HCT116 (cell line): ENCODE results near the gene HOXC13. TPM values are rescaled to one million over a fixed set of nuclear protein-coding genes. Genes with fewer than 3 reads are reported as not detected.

Source experiments
- ATAC-seq: fragments of 200-7000 bp; cut with Tn5 transposase; 2 replicates; pipeline ENCODE4 v1.9.1; 2020; ENCODE audit warnings: mild to moderate bottlenecking, moderate library complexity
- BruUV-seq: library from RNA; stranded (reverse); fragments of 400-500 nt; replicated peaks from 2 replicates; lab custom pipeline; 2021; lab: Mats Ljungman, UMichigan
- CTCF ChIA-PET: fragments of 300-600 bp; sonication (Branson Sonifier 250); formaldehyde crosslinking; loops from one replicate; lab custom pipeline; 2021; ENCODE audit warnings: antibody characterized with exemption; lab: Charles Lee
- POLR2A ChIA-PET: fragments of 300-600, 350-600 bp; sonication (Branson Sonifier 250); formaldehyde crosslinking; loops from one replicate; lab custom pipeline; 2021; ENCODE audit warnings: antibody characterized with exemption; lab: Charles Lee
- RAD21 ChIA-PET, 2 experiments: fragments of 300-600 bp; sonication (Branson Sonifier 250); formaldehyde crosslinking; loops; one replicate each; lab custom pipeline; 2023; ENCODE audit warnings: low total read pairs in 2 of 2; ENCODE audit not compliant: uncharacterized antibody in 2 of 2, unreplicated experiment in 2 of 2, low non-redundant PET in 1 of 2; lab: Charles Lee
- DNase-seq: peaks from one replicate; pipeline ENCODE4 v3.0.0-alpha.2; 2010; ENCODE audit warnings: low read depth, low spot score
- H2AFZ ChIP-seq: fragments of 200-600 bp; shearing (Covaris generic), sonication (generic); 2 replicates; pipeline ENCODE4 v1.6.1; 2017; ENCODE audit warnings: low read depth, mixed run types, mixed read lengths, antibody characterized with exemption, low read length; ENCODE audit not compliant: poor library complexity, severe bottlenecking
- H3K27ac ChIP-seq: 2 replicates; pipeline ENCODE4 v1.5.1; 2012; ENCODE audit warnings: low read depth, low read length
- H3K27me3 ChIP-seq: fragments of 200-600 bp; sonication (generic); 2 replicates; pipeline ENCODE4 v1.6.1; 2016; ENCODE audit warnings: mixed run types, low read length, mixed read lengths; ENCODE audit not compliant: insufficient read depth
- H3K36me3 ChIP-seq, 2 experiments: fragments of 200-500 bp in 1 of 2; fragments of 200-600 bp in 1 of 2; sonication (Bioruptor generic) in 1 of 2; sonication (generic) in 1 of 2; 2 replicates each; pipeline versions ENCODE4 v1.5.1 to v1.6.1; 2014 to 2016; ENCODE audit warnings: low read length in 2 of 2, inconsistent platforms in 1 of 2, mixed read lengths in 1 of 2, mixed run types in 1 of 2; ENCODE audit not compliant: insufficient read depth in 2 of 2, control insufficient read depth in 1 of 2
- H3K4me1 ChIP-seq, 2 experiments: fragments of 200-600 bp in 1 of 2; sonication (generic) in 1 of 2; 2 replicates each; pipeline versions ENCODE4 v1.5.1 to v1.6.1; 2012 to 2017; ENCODE audit warnings: low read length in 2 of 2, inconsistent platforms in 1 of 2, mild to moderate bottlenecking in 1 of 2, mixed read lengths in 1 of 2, mixed run types in 1 of 2, moderate library complexity in 1 of 2; ENCODE audit not compliant: insufficient read depth in 2 of 2, control insufficient read depth in 1 of 2
- H3K4me2 ChIP-seq: fragments of 200-600 bp; sonication (generic); 2 replicates; pipeline ENCODE4 v1.6.1; 2017; ENCODE audit warnings: mixed run types, low read length, mixed read lengths
- H3K4me3 ChIP-seq, 2 experiments: fragments of 200-600 bp in 1 of 2; sonication (generic) in 1 of 2; replicated peaks in 1 of 2; 2 replicates each; pipeline ENCODE4 v1.5.1; 2011 to 2016; ENCODE audit warnings: low read length in 2 of 2, control low read depth in 1 of 2, low read depth in 1 of 2, mild to moderate bottlenecking in 1 of 2, mixed read lengths in 1 of 2, mixed run types in 1 of 2
- H3K79me2 ChIP-seq: fragments of 200-600 bp; sonication (generic); 2 replicates; pipeline ENCODE4 v1.6.1; 2017; ENCODE audit warnings: mild to moderate bottlenecking, mixed run types, low read length, moderate library complexity, mixed read lengths; ENCODE audit not compliant: insufficient read depth
- H3K9ac ChIP-seq: fragments of 200-600 bp; sonication (generic); 2 replicates; pipeline ENCODE4 v1.6.1; 2016; ENCODE audit warnings: low read length, mixed read lengths
- H3K9me2 ChIP-seq: fragments of 200-600 bp; sonication (generic), shearing (Covaris generic); 2 replicates; pipeline ENCODE4 v1.6.1; 2017; ENCODE audit warnings: mixed run types, mild to moderate bottlenecking, moderate library complexity; ENCODE audit not compliant: insufficient read depth
- H3K9me3 ChIP-seq, 2 experiments: fragments of 200-500 bp in 1 of 2; fragments of 200-600 bp in 1 of 2; sonication (Bioruptor generic) in 1 of 2; sonication (generic) in 1 of 2; 2 replicates each; pipeline ENCODE4 v1.6.1; 2014 to 2017; ENCODE audit warnings: low read length in 2 of 2, mixed read lengths in 2 of 2, inconsistent platforms in 1 of 2, low read depth in 1 of 2, mild to moderate bottlenecking in 1 of 2, mixed run types in 1 of 2, moderate library complexity in 1 of 2; ENCODE audit not compliant: control insufficient read depth in 1 of 2, insufficient read depth in 1 of 2
- H4K20me1 ChIP-seq: fragments of 200-600 bp; sonication (generic), shearing (Covaris generic); 2 replicates; pipeline ENCODE4 v1.6.1; 2017; ENCODE audit warnings: mixed run types, mild to moderate bottlenecking, moderate library complexity; ENCODE audit not compliant: insufficient read depth
- ELF1 ChIP-seq: IDR thresholded peaks from 2 replicates; pipeline ENCODE4 v1.6.1; 2012; ENCODE audit warnings: low read depth, borderline replicate concordance
- POLR2A ChIP-seq: IDR thresholded peaks from 2 replicates; pipeline ENCODE4 v1.7.0; 2011; ENCODE audit warnings: borderline replicate concordance; ENCODE audit not compliant: insufficient read depth, insufficient read length; ENCODE audit errors: extremely low read depth
- POLR2AphosphoS5 ChIP-seq: IDR thresholded peaks from 2 replicates; pipeline ENCODE4 v1.6.1; 2011; ENCODE audit warnings: mild to moderate bottlenecking, low read depth, low read length, moderate library complexity
- REST ChIP-seq: IDR thresholded peaks from 2 replicates; pipeline ENCODE4 v1.6.1; 2012; ENCODE audit warnings: low read depth
- SIN3A ChIP-seq: IDR thresholded peaks from 2 replicates; pipeline ENCODE4 v1.6.1; 2012; ENCODE audit warnings: low read depth
- SP1 ChIP-seq: IDR thresholded peaks from 2 replicates; pipeline ENCODE4 v1.6.1; 2012; ENCODE audit warnings: low read depth
- YY1 ChIP-seq: IDR thresholded peaks from 2 replicates; pipeline ENCODE4 v1.6.1; 2011; ENCODE audit warnings: low read length, low read depth, moderate library complexity, mild to moderate bottlenecking; ENCODE audit not compliant: insufficient replicate concordance; ENCODE audit errors: extremely low read depth
- ZBTB33 ChIP-seq: IDR thresholded peaks from 2 replicates; pipeline ENCODE4 v1.6.1; 2011; ENCODE audit warnings: mild to moderate bottlenecking, low read length, moderate library complexity; ENCODE audit not compliant: insufficient replicate concordance; ENCODE audit errors: extremely low read depth
- intact Hi-C: fragments of 100-400 bp; cut with micrococcal nuclease; formaldehyde crosslinking; loops from 2 replicates; pipeline ENCODE4 v1.10.0; 2022
- total RNA-seq: library from RNA; stranded (reverse); gene quantifications from one replicate; pipeline ENCODE4 v1.2.1, GENCODE V29; 2021; ENCODE audit not compliant: unreplicated experiment
- TF ChIP-seq, protein P1 (sequence below): IDR thresholded peaks from 2 replicates; pipeline ENCODE4 v1.6.1; 2012

Gene HOXC13
- total RNA-seq, 1 experiment from 2014 or later = 3.8 TPM

GRCh38 chr12:53955776-53956250 is 17.2 kb downstream of the HOXC13 start:
- TF ChIP-seq YY1 (no peak), POLR2A (no peak), REST (no peak), ZBTB33 (no peak), ELF1 (no peak), SIN3A (no peak), SP1 (no peak), POLR2AphosphoS5 (no peak)
- TF ChIP-seq, protein P1, sequence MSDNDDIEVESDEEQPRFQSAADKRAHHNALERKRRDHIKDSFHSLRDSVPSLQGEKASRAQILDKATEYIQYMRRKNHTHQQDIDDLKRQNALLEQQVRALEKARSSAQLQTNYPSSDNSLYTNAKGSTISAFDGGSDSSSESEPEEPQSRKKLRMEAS = no peak
- intact Hi-C loops = no loop called here
- RAD21 ChIA-PET = no interaction called here
- Histone ChIP-seq H3K36me3 (no peaks in the 10 kb centered on the region), H3K9ac (no peak overlapping the region), H2AFZ (no peak overlapping the region), H3K4me2 (no peak overlapping the region), H3K9me2 (no peaks in the 10 kb centered on the region), H3K4me1 (peaks cover 12 to 15% of the 10 kb centered on the region in 2 experiments), H3K9me3 (no peaks in the 10 kb centered on the region), H3K27me3 (no peaks in the 10 kb centered on the region), H3K27ac (no peak overlapping the region), H3K79me2 (no peaks in the 10 kb centered on the region), H3K4me3 (no peak overlapping the region), H4K20me1 (no peaks in the 10 kb centered on the region)
- ATAC-seq (no peak), DNase-seq (no peak)
- CTCF ChIA-PET = no interaction called here
- BruUV-seq = no TSS peak
- POLR2A ChIA-PET = no interaction called here
